GM12874 (cell line): ENCODE results near the gene SOX14.

Experiments used
- TF ChIP-seq, protein P1 (sequence below): IDR thresholded peaks from 2 replicates; pipeline ENCODE4 v1.5.1; 2011; ENCODE audit warnings: low read depth, mild to moderate bottlenecking, control low read depth, low read length, moderate library complexity; ENCODE audit not compliant: insufficient read depth

The SOX14 gene

DNA sequence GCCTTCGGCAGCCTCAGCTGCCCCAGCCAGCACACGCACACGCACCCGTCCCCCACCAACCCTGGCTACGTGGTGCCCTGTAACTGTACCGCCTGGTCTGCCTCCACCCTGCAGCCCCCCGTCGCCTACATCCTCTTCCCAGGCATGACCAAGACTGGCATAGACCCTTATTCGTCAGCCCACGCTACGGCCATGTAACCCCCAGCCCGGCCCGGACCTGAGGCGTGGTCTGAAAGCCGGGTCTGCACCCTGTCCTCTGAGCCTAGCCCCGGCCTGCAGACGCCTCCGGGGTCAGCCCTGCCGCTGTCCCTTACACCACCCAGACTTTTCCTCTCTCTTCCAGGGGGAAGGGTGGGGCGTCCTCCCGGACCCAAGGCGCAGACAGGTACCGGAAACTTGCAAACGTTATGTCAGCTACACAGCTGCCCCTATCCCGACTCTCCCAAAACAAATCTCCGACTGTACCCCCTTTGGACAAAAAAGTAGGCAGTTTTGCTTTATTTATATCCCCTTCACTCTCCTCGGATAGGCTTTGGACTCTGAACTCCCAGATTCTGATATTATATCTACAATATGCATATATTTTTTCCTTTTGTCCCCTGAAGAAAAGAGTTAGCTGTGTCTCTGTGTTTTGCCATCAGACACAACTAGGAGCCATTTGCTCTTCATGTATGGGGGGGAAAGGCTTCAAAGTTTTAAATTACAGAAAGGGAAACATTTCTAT lies 1.4 kb downstream of the SOX14 start:
- TF ChIP-seq, protein P1, sequence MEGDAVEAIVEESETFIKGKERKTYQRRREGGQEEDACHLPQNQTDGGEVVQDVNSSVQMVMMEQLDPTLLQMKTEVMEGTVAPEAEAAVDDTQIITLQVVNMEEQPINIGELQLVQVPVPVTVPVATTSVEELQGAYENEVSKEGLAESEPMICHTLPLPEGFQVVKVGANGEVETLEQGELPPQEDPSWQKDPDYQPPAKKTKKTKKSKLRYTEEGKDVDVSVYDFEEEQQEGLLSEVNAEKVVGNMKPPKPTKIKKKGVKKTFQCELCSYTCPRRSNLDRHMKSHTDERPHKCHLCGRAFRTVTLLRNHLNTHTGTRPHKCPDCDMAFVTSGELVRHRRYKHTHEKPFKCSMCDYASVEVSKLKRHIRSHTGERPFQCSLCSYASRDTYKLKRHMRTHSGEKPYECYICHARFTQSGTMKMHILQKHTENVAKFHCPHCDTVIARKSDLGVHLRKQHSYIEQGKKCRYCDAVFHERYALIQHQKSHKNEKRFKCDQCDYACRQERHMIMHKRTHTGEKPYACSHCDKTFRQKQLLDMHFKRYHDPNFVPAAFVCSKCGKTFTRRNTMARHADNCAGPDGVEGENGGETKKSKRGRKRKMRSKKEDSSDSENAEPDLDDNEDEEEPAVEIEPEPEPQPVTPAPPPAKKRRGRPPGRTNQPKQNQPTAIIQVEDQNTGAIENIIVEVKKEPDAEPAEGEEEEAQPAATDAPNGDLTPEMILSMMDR = no peak

DNA sequence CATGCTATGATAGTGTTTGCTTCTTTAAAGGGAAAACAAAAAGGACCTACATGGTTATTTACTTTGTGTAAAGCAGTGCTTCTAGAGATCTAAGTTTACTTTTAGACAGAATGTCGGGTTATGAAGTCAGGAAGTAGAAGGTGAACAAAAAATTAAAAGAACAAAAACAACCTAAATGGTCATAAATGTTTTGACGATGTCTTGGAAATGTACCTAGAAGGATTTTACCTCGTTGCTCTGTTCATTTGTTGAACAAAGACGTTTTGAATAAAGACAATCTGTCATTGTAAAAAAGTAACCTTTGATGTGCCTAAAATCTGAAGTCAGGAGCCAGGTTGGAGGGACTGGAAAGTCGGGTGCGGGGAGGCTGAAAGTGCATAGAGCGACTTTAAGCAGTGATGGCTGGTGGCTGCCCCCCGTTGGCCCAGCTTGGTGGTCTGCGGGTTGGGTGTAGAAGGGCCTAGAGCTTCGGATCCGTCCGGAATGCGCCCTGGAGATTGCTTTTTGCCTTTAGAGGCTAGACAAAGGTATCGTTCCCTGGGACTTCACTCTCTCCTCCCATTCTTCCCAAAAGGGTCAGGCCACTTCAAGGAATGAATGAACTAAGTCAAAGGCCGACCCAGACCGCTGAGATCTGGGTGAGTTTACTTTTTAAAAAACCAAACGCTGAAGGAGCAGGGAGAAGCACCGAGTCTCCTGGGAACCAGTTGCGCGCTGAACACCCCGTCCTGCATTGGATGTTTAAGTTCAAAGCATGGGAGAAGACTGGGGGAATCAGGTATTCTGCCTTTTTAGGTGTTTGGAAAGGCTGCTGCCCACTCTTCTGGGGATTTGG lies 2.1 kb downstream of the SOX14 start:
- TF ChIP-seq, protein P1 = no peak

DNA sequence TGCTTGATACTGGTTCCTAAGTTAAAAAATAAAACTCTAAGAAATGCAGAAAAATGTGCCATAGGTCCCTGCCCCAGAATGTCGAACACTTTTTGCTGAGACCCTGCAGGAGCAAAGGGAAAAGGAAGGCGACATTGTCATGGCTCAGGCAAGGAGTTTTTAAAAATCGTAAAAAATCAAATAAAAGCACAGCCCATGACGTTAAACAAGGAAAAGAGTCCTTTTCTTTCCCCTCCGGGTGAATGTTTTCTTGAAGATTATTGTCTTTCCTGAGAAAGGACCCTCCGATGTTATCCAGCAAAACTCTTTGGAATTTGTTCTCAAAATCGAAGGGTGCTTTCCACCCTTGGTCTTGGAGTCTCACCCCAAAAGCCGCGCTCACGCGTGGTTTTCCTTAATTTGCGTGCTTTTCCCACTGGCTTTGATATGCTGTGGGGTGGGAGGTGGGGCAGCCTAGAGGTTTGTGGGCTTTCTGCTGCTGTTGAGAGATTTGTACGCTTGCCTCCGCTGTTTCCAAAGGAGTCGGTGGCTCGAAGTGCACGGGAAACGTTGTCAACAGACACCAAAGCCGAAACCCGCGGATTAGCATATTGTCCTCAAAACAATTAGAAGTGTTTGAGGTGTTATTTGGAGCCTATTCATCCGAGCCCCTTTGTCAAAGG lies 2.9 kb downstream of the SOX14 start:
- TF ChIP-seq, protein P1 = no peak

DNA sequence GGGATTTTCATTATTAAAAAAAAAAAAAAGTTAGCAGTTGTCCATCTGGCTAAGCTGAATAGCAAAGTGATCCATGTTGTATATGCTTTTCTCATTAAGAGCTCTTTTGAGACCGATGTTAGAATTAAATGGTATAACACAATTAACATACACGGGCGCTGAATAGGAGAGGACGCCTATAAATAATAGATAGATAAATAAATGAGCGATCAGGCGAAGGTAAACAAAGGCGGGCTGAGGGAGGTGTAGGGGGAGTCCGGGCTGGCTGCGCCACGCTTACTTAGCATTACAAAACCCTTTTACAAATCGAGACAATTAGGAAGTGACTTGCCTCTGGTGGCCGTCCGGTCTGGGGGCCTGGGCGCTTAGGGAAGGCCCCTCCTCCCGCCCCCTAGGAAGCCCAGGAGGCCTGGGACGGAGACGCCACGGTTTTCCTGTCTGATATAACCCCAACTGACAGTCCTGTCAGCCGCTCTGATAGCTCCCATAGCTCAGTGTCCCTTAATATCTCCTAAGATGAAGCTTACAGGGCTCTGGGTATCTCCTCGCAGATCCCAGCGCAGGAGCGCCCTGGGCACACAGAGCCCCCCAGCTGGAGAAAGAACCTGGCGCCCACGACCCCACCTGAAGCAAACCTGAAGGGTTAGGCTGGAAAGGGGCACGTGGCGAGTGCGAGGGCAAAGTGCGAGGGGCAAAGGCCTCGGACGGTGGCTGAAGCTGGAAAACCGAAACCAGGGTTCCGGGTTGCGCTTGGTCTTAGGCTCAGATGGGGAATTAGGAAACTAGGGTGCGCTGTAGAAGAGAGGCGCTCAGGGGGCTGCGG lies 3.6 kb downstream of the SOX14 start:
- TF ChIP-seq, protein P1 = no peak

DNA sequence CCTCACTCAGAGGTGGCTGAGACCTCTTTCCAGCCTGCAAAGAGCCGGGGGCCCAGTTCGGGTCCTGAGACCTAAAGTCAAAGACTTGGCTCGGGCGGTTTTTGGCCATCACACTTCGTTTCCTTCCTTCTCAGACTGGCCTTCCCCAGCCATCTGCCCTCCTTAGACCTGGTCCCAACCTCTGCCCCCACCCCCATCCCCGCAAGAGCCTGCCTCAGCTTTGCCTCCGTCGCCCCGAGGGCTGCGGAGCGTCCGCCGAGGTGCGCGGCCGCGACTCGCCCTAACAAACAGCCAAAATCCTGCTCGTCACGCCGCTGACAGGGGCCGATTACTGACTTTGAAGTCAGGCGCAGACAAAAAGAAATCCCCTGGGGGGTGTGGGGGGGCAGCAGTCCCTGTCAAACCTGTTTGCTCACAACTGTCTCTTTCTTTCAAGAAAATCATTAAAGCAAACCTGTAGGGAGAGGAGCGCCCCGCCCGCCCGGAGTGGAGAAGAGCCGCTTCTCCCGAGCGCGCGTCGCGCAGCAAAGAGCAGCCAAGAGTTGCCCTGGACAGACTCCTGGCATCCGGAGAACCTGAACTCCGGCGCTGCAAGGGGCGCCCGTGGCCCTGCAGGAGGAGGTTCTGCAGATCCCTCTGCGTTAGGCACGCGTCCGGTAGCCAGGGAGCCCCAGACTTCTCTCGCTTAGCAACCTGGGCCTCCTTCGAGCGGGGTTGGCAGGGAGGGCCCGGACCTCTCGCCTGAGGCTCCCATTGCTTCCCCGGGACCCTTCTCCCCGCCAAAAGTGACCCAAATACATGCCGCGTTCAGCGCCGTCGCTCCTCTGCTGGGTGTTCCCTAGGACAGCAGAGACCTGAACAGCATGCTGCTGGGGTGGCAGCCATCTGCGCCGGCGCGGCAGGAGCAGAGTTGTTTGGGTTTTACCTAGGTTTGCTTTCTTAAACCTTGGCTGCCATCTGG lies 4.5 kb downstream of the SOX14 start:
- TF ChIP-seq, protein P1 = no peak

DNA sequence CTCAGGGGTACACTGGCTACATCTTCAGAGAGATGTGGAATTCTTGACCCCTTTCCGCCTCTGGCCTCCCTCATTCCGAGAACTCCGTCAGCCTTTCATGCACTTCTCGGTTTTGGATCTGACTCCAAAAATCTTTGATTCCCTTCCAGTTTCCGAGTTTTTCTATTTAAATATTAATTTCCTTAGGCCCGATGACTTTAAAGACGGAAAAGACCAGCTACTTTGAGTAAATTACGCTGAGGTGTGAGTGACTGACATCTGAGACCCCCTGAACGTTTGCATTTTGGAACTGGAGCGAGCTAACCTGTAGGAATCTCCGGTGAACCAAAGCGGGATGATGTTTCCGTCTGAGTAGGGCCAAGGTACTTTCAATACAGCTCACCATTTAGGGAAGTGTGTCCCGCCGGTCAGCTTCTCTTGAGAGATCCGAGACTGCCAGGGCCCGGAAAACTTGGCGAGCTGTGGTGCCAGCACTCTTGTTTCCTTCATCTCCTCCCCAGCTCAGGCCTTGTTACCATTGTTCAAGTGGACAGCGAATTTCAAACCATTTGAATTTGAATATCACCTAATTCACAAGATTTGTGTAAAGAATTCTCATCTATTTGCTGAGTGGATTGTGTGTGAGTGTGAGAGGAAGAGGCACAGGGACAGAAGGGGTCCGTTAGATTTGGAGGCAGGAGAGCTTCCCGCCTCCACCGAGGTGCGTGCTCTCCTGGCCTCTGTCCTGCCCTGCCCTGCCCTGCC lies 5.4 kb downstream of the SOX14 start:
- TF ChIP-seq, protein P1 = no peak
